Measurements from ENCODE around the gene RBMS3. TPM values are rescaled to one million over a fixed set of nuclear protein-coding genes. Genes with fewer than 3 reads are reported as not detected.

RBMS3 gene
- total RNA-seq, 1 donor from 2014 or later: 33.0 TPM

- Mint-ChIP-seq H3K27ac (ENCODE audit: unreplicated experiment) (no peak overlapping the region), H3K27me3 (ENCODE audit: low read depth, unreplicated experiment) (no peaks in the 10 kb centered on the region), H3K4me1 (ENCODE audit: low read depth, unreplicated experiment) (no peaks in the 10 kb centered on the region), H3K9me3 (ENCODE audit: unreplicated experiment) (no peaks in the 10 kb centered on the region), H3K36me3 (ENCODE audit: low read depth, unreplicated experiment) (no peaks in the 10 kb centered on the region), H3K4me3 (ENCODE audit: unreplicated experiment) (no peak overlapping the region)
- Histone ChIP-seq H3K27ac (ENCODE audit: low read depth, low read length) (no peak overlapping the region), H3K79me2 (ENCODE audit: insufficient read depth, low read length) (no peaks in the 10 kb centered on the region), H3K4me2 (ENCODE audit: low read length) (no peak overlapping the region), H3K4me3 (ENCODE audit: insufficient read depth, low read depth, low read length) (no peak overlapping the region), H2AFZ (ENCODE audit: low read depth, low read length) (no peak overlapping the region), H3K27me3 (ENCODE audit: insufficient read depth, low read length) (no peaks in the 10 kb centered on the region), H3K9me3 (ENCODE audit: insufficient read depth, low read depth, low read length) (no peaks in the 10 kb centered on the region), H3K9ac (ENCODE audit: low read length) (no peak overlapping the region), H4K20me1 (ENCODE audit: insufficient read depth, low read length) (peaks cover 6% of the 10 kb centered on the region), H3K36me3 (ENCODE audit: insufficient read depth, low read length) (peaks cover 3% of the 10 kb centered on the region), H3K4me1 (ENCODE audit: insufficient read depth, low read length) (no peaks in the 10 kb centered on the region)
- DNase-seq (ENCODE audit: low read depth): no peak
- FAIRE-seq: no peak
- TF ChIP-seq CTCF (IDR thresholded peaks at IDR 0.05; ENCODE audit: insufficient read depth, low read depth, low read length): no peak
- no peak for TF ChIP-seq EZH2 (IDR thresholded peaks at IDR 0.05; ENCODE audit: insufficient read depth, low read length)
Measured at GRCh38 chr3:29544701-29545363, 264.0 kb downstream of the RBMS3 start.

GRCh38 chr3:29545615-29546014 lies 264.7 kb downstream of the RBMS3 start:
- DNase-seq (ENCODE audit: low read depth): no peak
- Mint-ChIP-seq H3K36me3 (ENCODE audit: low read depth, unreplicated experiment) (no peaks in the 10 kb centered on the region), H3K4me3 (ENCODE audit: unreplicated experiment) (no peak overlapping the region), H3K9me3 (ENCODE audit: unreplicated experiment) (no peaks in the 10 kb centered on the region), H3K27me3 (ENCODE audit: low read depth, unreplicated experiment) (no peaks in the 10 kb centered on the region), H3K27ac (ENCODE audit: unreplicated experiment) (no peak overlapping the region), H3K4me1 (ENCODE audit: low read depth, unreplicated experiment) (no peaks in the 10 kb centered on the region)
- Histone ChIP-seq H3K36me3 (ENCODE audit: insufficient read depth, low read length) (peaks cover 3% of the 10 kb centered on the region), H3K4me2 (ENCODE audit: low read length) (no peak overlapping the region), H3K79me2 (ENCODE audit: insufficient read depth, low read length) (no peaks in the 10 kb centered on the region), H3K27ac (ENCODE audit: low read depth, low read length) (no peak overlapping the region), H3K9me3 (ENCODE audit: insufficient read depth, low read depth, low read length) (no peaks in the 10 kb centered on the region), H3K4me3 (ENCODE audit: insufficient read depth, low read depth, low read length) (no peak overlapping the region), H3K4me1 (ENCODE audit: insufficient read depth, low read length) (no peaks in the 10 kb centered on the region), H2AFZ (ENCODE audit: low read depth, low read length) (no peak overlapping the region), H3K27me3 (ENCODE audit: insufficient read depth, low read length) (no peaks in the 10 kb centered on the region), H4K20me1 (ENCODE audit: insufficient read depth, low read length) (peaks cover 6% of the 10 kb centered on the region), H3K9ac (ENCODE audit: low read length) (no peak overlapping the region)
- TF ChIP-seq CTCF (IDR thresholded peaks at IDR 0.05; ENCODE audit: insufficient read depth, low read depth, low read length): no peak
- no peak for FAIRE-seq

GRCh38 chr3:29552051-29552450 lies 271.2 kb downstream of the RBMS3 start:
- Histone ChIP-seq H3K36me3 (ENCODE audit: insufficient read depth, low read length) (peaks cover 3% of the 10 kb centered on the region), H3K4me2 (ENCODE audit: low read length) (no peak overlapping the region), H3K27ac (ENCODE audit: low read depth, low read length) (no peak overlapping the region), H3K4me1 (ENCODE audit: insufficient read depth, low read length) (no peaks in the 10 kb centered on the region), H3K27me3 (ENCODE audit: insufficient read depth, low read length) (no peaks in the 10 kb centered on the region), H3K79me2 (ENCODE audit: insufficient read depth, low read length) (no peaks in the 10 kb centered on the region), H4K20me1 (ENCODE audit: insufficient read depth, low read length) (no peaks in the 10 kb centered on the region), H3K4me3 (ENCODE audit: insufficient read depth, low read depth, low read length) (no peak overlapping the region), H3K9me3 (ENCODE audit: insufficient read depth, low read depth, low read length) (no peaks in the 10 kb centered on the region), H2AFZ (ENCODE audit: low read depth, low read length) (no peak overlapping the region), H3K9ac (ENCODE audit: low read length) (no peak overlapping the region)
- FAIRE-seq: peak; percentile 41
- H3K4me1 Mint-ChIP-seq (ENCODE audit: low read depth, unreplicated experiment): peaks cover 11% of the 10 kb centered on the region
- no peaks in the 10 kb centered on the region for H3K36me3 Mint-ChIP-seq (ENCODE audit: low read depth, unreplicated experiment)
- H3K4me3 Mint-ChIP-seq (ENCODE audit: unreplicated experiment): no peak overlapping the region
- DNase-seq (ENCODE audit: low read depth): peak; percentile 19
- no peaks in the 10 kb centered on the region for H3K27me3 Mint-ChIP-seq (ENCODE audit: low read depth, unreplicated experiment)
- no peaks in the 10 kb centered on the region for H3K9me3 Mint-ChIP-seq (ENCODE audit: unreplicated experiment)
- no peak for TF ChIP-seq EZH2 (IDR thresholded peaks at IDR 0.05; ENCODE audit: insufficient read depth, low read length)
- no peak for TF ChIP-seq CTCF (IDR thresholded peaks at IDR 0.05; ENCODE audit: insufficient read depth, low read depth, low read length)
- no peak overlapping the region for H3K27ac Mint-ChIP-seq (ENCODE audit: unreplicated experiment)
